Activated CD4-positive, CD25-positive, alpha-beta regulatory T cell treated with anti-CD3 and anti-CD28 coated beads, Interleukin-2, amount 50 U/mL, for 72 hours (primary cell): ENCODE measurements around the gene CAMK2D.

ENCODE experiments used
- DNase-seq: peaks from one replicate; pipeline ENCODE4 v3.0.0; 2021

Gene CAMK2D

DNA sequence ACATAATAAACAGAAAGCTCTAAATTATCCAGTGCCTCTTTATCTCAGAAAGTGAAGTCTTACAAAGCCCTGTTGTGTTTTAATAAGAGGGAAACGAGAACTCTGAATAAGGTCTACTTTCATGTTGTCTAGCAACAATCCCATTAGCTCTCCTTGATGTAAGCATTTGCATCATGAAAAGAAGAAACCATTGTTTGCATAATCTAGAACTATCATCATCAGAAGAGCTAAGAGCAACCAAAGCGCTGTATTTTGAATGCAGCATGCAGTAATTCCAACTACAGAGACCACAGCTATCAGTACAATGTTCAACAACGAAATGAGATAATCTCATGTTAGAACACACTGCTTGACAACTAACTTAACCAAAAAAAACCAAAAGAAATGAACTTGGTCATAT lies 257.1 kb downstream of the CAMK2D start:
- no peak for DNase-seq

DNA sequence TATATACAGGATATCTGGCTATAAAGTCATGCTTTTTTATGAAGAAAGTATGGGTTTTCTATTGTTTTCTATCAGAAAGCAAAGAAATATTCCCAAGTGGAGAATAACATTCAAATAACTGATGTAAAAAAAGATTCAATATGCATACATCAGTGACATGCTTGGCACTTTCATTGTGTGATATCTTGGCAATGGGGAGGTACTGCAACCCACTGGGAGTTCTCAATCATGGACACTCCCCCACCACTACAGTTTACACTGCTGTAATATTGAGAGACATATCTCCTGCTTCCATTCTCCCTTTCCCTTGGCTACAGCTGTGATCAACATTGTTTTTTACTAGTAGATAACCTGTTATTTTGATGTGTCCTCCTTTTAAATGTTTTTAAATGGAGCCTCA lies 257.8 kb downstream of the CAMK2D start:
- no peak for DNase-seq

DNA sequence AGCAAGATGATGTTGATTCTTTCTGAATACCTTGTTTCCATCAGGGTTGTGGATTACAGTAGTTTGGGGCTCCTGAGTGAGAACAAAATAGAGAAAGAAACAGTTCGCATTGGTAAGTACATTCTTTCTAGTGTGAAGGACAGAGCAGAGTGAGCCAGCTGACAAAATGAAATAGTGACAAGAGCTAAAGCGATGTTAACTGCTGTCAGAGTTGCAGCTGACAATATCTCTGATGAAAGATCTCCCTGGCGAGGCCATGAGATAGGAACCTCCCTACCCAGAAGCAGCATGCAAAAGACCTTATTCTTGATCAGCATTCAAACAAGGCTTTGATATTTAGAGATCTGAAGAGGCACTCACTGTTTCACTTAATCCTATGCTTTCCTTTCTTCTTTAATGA lies 258.6 kb downstream of the CAMK2D start:
- DNase-seq: no peak

DNA sequence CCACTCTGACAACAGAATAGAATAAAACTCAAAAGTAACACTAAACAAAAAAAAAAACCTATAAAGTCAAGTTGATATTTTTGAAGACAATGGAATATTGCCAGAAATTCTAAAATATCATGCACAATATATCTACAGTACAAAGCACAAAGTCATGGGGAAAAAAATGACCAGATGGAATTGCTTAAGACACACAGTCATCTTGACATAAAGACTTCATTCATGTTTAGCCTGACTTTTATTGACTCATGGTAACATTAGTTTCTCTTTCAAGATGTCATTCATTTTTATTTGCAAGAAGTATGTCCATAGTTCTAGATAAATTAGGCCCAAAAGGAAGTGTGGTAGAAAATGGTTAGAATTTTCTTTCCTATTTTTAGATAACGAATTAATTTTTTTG lies 259.1 kb downstream of the CAMK2D start:
- no peak for DNase-seq

DNA sequence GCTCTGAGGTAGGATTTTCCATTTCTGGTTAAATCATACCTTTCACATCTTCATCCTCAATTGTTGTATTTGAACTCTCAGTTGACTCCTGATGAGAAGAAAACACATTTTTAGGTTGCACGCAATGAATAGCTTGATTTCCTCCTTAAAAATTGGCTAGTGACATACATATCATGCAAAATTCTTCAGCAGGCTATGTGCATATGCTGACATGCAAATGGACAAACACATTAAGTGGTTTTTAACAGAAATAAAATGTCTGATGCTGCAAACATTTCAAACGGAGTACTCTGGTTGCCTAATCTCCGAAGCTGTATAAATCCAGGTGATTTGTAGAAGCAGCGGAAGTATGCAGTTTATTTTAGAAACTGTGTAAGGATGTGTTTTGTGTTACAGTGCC lies 261.1 kb downstream of the CAMK2D start:
- no peak for DNase-seq

DNA sequence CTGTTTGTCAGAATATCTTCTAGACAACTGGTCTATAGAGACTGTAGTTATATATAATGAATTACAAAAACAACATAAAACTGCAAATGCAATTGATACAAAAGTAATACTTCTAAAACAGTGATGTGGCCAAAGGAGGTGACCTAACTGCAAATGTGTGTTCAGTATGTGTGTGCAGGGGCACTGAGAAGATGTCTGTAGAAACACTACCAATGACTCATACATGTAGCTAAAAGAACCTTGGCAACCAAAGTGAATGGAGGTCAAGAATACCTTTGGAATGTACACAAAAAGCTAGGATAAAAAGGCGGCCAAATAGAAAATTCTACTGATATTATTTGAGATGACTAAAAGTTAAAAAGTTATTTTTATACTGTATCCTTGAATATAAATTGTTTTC lies 261.8 kb downstream of the CAMK2D start:
- no peak for DNase-seq

DNA sequence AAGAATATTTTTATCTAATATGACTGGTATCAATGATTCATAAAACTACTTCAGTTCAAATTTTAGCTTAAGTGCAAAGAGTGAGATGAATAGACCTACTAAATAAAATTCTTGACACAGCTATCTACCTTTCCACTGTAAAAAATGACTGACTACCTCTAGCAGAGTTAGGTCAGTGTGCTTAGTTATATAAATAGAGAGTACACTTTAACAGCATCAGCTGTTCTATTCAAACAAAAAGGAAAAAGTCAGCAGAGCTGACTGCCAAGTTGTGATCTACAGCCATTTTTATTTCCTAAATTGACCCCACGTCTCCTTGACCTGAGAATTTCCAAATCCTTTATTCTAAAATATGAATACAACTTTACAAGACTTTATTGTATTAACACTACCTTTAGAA lies 262.4 kb downstream of the CAMK2D start:
- DNase-seq: no peak

DNA sequence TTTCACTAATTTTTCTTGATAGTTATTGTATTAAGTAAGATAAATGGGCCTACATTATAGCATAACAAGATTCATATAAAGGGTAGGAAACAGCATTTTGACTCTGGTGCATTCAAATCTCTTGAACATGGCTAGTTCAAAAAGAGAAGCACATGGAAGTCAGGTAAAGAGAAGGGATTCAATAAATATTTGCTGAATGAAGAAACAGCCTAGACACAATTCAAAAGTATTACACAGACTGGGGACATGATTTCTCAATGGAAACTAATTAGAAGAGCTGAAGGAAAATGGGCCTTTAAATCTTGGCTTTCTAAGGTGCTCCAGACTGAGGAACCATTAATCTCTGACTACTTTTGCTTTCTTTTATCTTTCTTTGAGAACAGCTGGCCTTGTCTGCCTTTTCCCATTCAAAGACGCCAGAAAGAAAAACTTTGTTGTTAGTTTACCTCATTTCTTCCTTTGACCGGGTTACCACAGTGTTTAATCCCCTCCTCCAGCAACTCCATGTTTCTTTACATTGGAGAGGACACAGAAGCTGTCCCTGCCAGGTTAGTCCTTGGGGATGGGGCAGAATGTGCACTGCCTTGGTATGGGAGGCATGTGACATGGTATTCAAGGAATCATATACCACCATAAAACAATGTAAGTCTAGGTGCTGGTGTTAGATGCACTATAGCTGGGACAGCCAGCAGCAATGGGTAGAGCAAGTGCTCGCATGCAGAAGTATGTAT lies 264.2 kb downstream of the CAMK2D start:
- DNase-seq: no peak

DNA sequence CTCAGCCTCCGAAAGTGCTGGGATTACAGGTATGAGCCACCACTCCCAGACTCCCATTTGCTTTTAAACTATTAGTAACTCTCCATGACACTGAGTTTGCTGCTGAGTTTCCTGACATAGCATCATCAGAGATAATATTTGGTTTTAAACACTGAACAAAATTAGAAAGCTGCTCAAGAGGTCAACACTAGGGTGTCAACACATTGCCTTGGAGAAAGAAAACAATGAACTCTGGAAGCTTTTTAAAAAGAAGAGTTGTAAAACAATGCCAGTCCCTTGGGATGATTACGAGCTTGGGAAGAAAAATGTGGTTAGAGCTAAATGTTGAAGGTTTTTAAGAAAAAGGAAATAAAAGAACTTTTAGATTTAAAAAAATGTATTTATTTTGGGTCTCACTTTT lies 264.8 kb downstream of the CAMK2D start:
- no peak for DNase-seq

DNA sequence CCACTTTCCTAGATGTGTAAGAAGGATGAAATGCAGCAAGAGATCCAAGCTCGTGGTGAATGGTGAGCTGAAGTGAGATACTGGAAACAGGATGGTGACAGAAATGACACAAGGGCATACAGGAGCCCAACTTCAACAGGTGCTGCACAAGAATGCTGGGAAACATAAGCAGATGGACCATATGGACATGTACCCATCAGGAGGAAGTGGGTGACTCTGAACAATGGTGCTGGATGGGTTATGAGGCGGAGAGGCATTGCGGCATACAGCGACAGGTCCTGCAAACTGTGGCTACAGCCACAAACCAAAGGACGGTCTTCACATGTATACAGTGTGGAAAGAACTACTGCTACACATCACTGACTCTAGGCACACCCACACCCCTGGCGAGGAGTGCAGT lies 265.7 kb downstream of the CAMK2D start:
- DNase-seq: no peak

DNA sequence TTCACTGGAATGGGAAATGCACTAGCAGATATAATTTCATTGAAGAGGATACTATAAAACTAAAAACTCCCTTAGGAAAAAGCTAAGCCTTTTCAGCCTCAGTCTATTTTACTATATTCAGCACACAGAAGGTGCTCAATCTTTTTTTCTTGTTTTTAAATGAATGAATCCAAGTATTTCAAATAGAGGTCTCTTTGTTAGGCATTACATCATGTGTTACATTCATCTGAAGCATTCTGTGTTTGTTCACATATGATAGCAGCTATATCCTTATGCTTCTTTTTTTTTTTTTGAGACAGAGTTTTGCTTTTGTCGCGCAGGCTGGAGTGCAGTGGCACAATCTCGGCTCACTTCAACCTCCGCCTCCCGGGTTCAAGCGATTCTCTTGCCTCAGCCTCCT lies 278.4 kb downstream of the CAMK2D start:
- DNase-seq: no peak

DNA sequence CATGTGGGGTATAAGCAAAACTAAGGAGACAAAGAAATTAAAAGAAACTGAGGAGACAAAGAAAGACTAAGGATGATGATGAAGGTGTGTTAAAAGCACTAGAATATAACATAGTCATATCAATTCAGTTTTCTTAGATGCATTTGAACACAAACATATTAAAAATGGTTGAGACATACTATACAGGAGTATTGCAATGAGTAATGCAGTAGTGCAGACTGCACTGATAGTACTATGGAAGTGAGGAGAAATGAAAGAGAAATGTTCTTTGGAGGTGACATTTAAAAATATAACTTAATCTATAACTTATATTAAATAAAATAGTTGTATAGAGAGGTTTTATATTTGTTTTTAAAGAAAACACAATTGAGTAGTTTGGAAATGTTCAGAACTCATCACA lies 279.2 kb downstream of the CAMK2D start:
- no peak for DNase-seq

DNA sequence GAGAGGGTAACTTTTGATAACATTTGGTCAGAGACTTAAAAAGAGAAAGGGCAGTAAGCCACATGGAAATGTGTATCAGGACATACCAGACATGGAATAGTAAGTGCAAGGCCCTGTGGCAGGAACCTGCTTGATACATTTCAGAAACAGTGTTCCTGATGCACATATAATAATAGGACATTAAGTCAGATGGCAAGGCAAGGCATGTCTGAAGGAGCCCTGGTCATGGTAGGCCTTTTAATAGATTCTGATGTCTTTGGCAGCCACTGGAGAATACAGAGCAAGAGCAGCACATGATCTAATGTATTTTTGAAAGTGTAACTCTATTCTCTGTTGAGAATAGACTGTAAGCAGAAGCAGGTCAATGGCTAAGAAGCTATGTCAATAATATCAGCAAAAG lies 279.7 kb downstream of the CAMK2D start:
- no peak for DNase-seq

DNA sequence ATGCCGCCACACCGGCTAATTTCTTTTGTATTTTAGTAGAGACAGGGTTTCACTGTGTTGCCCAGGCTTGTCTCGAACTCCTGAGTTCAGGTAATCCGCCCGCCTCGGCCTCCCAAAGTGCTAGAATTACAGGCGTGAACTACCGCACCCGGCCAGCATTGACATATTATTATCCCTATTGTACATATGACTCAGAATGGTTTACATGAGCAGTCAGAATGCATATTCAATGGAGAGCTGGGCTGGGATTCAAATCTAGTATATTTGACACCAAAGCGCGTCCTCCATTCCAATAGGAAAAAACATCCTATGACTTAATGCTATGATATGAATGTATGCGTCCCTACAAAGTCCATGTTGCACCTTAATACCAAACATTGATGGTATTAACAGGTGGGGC lies 281.4 kb downstream of the CAMK2D start:
- no peak for DNase-seq

DNA sequence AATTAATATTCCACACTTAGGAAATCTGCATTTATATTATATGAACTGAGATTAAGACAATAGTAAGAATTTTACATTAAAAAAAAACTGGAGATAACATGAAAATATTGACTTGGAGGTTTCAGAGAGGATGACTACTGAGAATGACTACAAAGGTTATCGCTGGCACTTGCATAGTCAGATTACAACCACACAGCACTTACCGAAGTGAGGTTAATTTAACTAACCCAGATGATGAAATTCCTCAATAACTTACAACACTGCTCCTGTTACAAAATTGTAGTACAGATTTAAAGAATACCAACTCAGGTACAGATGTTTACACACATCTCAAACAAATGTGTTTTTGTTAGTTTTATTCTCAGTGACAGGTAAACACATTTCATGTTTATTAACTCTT lies 283.5 kb downstream of the CAMK2D start:
- DNase-seq: no peak

DNA sequence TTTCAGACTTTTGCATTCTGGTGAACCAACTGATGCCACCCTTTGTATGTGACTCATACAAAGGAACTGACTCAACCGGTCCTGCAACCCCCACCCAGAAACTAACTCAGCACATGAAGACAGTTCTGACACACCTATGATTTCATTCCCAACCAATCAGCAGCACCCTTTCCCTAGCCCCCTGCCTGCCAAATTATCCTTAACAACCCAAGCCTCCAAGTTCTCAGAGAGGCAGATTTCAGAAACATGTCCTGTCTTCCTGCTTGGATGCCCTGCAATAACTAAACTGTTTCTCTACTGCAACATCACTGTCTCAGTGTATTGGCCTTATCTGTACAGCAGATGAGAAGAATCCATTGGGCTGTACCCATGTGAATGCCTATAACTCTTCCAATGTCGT lies 284.7 kb downstream of the CAMK2D start:
- DNase-seq: no peak

DNA sequence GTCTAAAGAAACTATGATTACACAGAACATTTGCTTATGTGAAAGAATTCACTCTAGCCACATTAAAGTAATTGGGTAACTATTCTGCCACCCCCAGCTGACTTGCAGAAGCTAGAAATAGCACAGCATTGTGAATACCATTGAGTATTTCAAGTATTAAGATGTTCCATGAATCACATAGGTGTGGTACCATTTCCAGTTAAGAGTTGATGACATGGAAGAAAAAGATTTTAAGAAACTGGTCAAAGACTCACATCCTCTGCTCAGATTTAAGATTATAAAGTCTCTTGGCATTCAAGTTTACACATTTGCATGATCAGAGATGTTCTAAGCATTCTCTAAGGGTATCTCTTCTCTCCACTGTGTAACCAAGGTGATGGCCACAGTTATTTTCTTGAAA lies 287.5 kb downstream of the CAMK2D start:
- DNase-seq: no peak

DNA sequence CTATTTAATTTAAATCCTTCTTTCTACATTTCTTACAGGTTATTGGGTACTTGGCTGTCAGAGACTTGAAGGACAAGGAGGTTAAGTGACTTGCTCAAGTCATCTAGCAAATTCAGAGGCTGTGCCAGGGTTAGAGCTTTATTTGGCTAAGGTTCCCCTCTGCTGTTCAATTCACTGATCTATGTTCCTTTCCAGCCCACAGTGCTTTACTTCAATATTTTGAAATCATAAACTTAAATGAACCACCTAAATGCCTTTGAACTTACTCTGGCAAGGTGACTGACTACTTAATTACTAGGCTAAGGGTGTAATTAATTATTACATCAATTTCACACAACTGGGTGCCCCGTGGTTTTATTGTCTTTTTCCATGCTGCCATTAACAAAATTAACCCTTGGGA lies 288.7 kb downstream of the CAMK2D start:
- no peak for DNase-seq

DNA sequence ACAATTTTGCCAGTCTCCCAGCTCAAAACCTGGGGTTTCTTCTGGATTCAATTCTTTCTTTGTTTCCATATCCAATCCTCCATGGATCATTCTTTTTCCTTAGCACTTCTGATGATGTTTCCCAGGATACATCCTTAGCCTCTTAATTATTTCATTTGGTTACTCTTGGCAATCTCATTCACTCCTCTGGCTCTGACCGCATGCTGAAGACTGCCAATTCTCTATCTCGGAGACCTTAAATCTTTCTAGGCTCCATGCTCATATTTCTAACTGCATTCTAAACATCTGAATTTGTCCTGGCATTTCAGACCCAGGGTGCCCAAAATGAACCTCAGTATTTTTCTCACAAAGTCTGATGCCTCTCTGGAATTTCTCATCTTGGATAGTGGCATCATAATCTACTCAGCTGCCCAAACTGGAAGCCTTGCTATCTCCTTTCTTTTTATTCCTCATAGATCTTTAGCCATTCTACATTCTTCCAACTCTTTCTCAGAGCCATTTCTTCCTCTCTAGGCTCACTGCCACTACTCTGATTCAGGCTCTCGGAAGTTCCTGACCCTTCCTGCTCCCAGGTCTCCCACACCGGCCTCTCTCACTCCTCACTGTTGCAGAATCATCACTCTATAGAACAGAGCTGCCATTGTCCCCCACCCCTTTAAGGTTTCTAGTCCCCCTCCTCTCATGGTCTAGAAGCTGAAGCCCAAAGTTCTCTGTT lies 290.2 kb downstream of the CAMK2D start:
- no peak for DNase-seq

DNA sequence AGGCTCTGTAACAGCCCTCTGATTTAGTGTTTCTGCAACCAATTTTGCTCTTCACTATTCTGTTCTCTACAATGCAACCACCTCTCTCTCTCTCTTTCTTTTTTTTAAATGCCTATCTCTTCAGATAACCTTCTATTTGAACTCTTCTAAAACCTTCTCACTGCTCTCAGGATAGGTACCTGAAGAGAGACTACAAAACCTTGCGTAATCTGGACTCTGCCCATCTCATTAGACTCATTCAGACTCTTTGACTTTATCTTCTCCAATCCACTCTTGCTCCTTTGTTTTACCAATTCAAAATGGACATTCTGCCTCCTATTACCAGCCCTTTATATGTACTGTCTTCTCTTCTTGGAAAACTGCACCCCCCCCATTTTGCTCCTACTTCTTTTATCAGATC lies 291.6 kb downstream of the CAMK2D start:
- DNase-seq: no peak

DNA sequence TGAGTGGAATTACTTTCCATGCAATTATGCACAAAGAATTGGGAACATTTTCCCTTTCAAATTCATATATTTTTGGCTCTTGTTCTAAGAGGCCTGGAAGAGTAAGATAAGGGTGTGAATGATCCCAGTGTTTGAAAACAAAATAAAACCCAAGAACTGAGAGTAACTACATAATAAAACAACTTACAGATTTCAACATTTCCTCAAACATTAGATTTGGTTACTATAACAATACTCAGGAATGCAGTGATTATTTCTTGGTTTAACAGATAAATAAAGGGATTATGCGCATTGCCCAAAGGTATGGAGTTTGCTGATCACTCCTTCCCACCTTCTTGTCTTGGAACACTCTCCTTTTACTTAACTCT lies 292.5 kb downstream of the CAMK2D start:
- no peak for DNase-seq

DNA sequence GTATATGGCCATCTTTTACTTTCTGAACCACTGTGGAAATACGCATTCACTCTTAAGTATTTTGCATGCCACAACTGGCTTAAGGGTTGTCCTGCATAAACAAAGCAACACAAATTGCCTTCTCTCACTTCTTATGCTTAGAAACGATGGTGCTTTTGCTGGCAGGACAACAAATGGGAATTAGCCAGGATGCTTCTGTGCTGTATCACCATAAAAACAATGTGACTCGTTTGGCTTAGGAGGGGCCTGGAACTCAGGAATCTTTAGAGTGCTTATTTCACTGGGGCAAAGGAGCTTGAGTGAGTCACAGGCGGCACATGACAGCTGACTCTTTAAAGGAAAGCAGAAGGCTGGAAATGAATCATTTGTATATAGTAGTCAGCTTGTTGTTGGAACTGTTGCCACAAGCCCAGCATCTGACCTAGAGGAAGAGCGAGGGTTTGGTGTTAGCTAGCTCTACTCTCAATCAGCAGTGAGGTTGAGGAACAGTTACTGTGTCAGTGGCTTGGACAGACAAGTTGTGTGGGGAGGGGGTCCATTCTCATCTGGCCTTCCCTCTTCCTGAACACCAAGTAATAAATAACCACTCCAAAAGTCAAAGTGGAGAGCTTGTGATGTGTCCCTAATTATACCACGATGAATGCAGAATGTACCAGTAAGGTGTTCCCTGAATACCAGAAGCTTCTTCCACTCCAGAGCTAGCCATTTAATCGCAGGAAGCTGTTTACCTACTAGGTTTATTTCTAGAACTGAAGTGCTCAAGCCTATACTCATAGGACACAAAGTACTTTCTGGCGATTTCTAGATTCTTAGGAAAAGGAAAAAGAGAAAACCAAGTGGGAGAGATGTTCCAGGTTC lies 293.1 kb downstream of the CAMK2D start:
- no peak for DNase-seq

DNA sequence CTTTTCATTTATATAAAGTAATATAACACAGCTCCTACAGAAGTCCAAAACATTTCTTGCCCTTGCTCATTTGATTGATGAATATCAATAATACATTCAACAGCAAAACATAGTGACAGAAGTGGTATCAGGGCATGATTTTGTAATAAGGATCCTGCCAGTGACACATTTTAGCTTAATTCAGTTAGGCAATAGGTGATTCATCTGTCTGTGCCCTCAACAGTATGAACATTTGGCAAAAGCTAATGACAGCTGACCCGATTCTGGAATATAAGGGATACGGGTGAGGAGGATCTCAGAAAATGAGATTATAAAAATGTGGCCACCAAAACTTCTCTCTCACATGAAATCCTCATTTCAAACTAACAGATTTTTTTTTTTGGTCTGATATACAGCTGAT lies 294.0 kb downstream of the CAMK2D start:
- no peak for DNase-seq

DNA sequence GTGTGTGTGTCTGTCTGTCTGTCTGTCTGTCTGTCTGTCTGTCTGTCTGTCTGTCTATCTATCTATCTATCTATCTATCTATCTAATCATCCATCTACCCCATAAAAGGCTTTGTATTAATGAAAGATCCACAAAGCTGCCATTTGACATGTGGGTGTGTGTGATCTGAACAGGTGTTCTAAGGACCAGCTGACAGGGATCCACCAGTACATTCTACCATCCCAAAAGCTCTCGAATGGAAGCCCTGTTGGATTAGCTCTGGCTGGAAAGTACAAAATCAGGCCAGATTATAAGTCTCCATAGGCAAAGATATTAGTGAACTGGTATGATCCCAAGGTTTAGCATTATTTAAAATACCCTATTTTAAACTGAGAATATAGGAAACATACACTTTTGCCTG lies 299.3 kb downstream of the CAMK2D start:
- no peak for DNase-seq
